HG02852 (cell line): ENCODE results near the gene SNAI3.

Experiments used
- ATAC-seq: cut with Tn5 transposase; IDR thresholded peaks from one replicate; pipeline ENCODE4 v1.9.1; 2021; ENCODE audit warnings: mild to moderate bottlenecking, moderate library complexity; ENCODE audit not compliant: unreplicated experiment

Gene SNAI3

GRCh38 chr16:88705801-88706228, 19.5 kb upstream of the SNAI3 start:
- peak; percentile 22 for ATAC-seq

GRCh38 chr16:88705076-88705684, 18.9 kb upstream of the SNAI3 start:
- ATAC-seq, result no peak

GRCh38 chr16:88703486-88704309, 17.4 kb upstream of the SNAI3 start:
- ATAC-seq, result no peak

- ATAC-seq, result no peak
Observed at GRCh38 chr16:88702371-88703210, 16.3 kb upstream of the SNAI3 start.

- ATAC-seq, result no peak
Observed at GRCh38 chr16:88701581-88702370, 15.5 kb upstream of the SNAI3 start.

- ATAC-seq, result peak; percentile 73
Observed at GRCh38 chr16:88700636-88701482, 14.6 kb upstream of the SNAI3 start.

GRCh38 chr16:88700322-88700635, 14.0 kb upstream of the SNAI3 start:
- ATAC-seq, result no peak

- ATAC-seq, result no peak
Observed at GRCh38 chr16:88699180-88699579, 12.9 kb upstream of the SNAI3 start.

GRCh38 chr16:88698646-88699045, 12.3 kb upstream of the SNAI3 start:
- ATAC-seq, result no peak

GRCh38 chr16:88697831-88698615, 11.7 kb upstream of the SNAI3 start:
- ATAC-seq, result no peak

GRCh38 chr16:88697116-88697830, 11.0 kb upstream of the SNAI3 start:
- ATAC-seq, result no peak

- ATAC-seq, result no peak
Observed at GRCh38 chr16:88696441-88696840, 10.1 kb upstream of the SNAI3 start.

- ATAC-seq, result no peak
Observed at GRCh38 chr16:88695753-88696152, 9.4 kb upstream of the SNAI3 start.

- ATAC-seq, result no peak
Observed at GRCh38 chr16:88695218-88695617, 8.9 kb upstream of the SNAI3 start.

- ATAC-seq, result no peak
Observed at GRCh38 chr16:88694221-88695087, 8.1 kb upstream of the SNAI3 start.

GRCh38 chr16:88693420-88694177, 7.3 kb upstream of the SNAI3 start:
- ATAC-seq, result no peak

GRCh38 chr16:88692861-88693260, 6.6 kb upstream of the SNAI3 start:
- ATAC-seq, result no peak
